ENCODE measurements around the gene MYO3B.

DNA sequence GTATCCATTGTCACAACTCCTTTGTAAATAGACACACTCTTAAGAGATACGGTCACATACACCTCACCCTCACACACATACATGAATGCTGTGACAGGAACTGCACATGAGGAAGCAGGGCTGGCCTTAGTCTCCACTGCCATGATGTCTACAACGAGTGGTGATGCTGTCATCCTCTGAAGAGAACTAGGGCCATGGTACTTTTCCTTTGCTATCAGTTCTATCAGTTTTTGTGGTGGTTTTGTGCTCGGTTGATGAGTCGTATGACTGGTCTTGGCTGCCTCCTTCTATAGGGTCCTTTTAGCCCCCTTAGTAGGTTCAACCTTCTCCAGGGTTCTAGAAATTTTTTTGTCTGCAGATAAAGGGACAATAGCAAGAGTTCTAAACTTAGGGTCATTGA is 66.0 kb downstream of the MYO3B start:
- TF ChIP-seq, protein P1, sequence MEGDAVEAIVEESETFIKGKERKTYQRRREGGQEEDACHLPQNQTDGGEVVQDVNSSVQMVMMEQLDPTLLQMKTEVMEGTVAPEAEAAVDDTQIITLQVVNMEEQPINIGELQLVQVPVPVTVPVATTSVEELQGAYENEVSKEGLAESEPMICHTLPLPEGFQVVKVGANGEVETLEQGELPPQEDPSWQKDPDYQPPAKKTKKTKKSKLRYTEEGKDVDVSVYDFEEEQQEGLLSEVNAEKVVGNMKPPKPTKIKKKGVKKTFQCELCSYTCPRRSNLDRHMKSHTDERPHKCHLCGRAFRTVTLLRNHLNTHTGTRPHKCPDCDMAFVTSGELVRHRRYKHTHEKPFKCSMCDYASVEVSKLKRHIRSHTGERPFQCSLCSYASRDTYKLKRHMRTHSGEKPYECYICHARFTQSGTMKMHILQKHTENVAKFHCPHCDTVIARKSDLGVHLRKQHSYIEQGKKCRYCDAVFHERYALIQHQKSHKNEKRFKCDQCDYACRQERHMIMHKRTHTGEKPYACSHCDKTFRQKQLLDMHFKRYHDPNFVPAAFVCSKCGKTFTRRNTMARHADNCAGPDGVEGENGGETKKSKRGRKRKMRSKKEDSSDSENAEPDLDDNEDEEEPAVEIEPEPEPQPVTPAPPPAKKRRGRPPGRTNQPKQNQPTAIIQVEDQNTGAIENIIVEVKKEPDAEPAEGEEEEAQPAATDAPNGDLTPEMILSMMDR (IDR thresholded peaks at IDR 0.05), result no peak
- no peak for TF ChIP-seq POLR2A (IDR thresholded peaks at IDR 0.05; ENCODE audit: low read length)
- TF ChIP-seq TFCP2L1 (CRISPR knock-in tag; IDR thresholded peaks at IDR 0.05), result no peak
- TF ChIP-seq SMC3 (IDR thresholded peaks at IDR 0.05), result no peak
- TF ChIP-seq ZFP36 (IDR thresholded peaks at IDR 0.05; ENCODE audit: borderline replicate concordance, partially characterized antibody), result no peak
- TF ChIP-seq, protein P2, sequence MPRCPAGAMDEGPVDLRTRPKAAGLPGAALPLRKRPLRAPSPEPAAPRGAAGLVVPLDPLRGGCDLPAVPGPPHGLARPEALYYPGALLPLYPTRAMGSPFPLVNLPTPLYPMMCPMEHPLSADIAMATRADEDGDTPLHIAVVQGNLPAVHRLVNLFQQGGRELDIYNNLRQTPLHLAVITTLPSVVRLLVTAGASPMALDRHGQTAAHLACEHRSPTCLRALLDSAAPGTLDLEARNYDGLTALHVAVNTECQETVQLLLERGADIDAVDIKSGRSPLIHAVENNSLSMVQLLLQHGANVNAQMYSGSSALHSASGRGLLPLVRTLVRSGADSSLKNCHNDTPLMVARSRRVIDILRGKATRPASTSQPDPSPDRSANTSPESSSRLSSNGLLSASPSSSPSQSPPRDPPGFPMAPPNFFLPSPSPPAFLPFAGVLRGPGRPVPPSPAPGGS (IDR thresholded peaks at IDR 0.05), result no peak
- no peak for TF ChIP-seq MYC (IDR thresholded peaks at IDR 0.05; ENCODE audit: borderline replicate concordance, low read length)
- no peak for TF ChIP-seq RFX5 (IDR thresholded peaks at IDR 0.05)
- no peak for TF ChIP-seq JUN (IDR thresholded peaks at IDR 0.05)
